ENCODE results near the gene GNAZ.

GRCh38 chr22:23156286-23156685, 86.0 kb downstream of the GNAZ start:
- TF ChIP-seq CTCF (IDR thresholded peaks at IDR 0.05) (no peak), POLR2A (IDR thresholded peaks at IDR 0.05) (no peak)

Data from gastroesophageal sphincter (tissue), 3 donors.